Measurements from ENCODE around the gene CFAP100.

DNA sequence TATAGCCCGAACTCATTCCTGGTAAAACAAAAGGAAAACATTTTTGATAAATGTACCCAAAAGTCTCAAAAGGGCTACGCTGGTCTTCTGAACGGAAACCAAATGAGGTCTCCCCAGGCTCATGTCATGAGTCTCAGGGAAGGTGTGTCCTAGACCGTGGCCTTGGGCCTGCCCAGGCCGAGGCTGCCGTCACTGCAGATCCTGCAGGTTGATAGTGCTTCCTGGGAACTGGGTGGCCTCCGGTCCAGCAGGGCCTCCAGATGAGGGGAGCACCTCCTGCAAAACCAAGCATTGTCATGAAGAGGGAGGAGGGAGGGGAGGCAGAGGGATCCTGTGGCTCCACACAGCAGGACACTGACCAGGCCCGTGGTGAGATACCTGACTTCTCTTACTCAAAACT is 43.5 kb downstream of the CFAP100 start:
- TF ChIP-seq, protein P1, sequence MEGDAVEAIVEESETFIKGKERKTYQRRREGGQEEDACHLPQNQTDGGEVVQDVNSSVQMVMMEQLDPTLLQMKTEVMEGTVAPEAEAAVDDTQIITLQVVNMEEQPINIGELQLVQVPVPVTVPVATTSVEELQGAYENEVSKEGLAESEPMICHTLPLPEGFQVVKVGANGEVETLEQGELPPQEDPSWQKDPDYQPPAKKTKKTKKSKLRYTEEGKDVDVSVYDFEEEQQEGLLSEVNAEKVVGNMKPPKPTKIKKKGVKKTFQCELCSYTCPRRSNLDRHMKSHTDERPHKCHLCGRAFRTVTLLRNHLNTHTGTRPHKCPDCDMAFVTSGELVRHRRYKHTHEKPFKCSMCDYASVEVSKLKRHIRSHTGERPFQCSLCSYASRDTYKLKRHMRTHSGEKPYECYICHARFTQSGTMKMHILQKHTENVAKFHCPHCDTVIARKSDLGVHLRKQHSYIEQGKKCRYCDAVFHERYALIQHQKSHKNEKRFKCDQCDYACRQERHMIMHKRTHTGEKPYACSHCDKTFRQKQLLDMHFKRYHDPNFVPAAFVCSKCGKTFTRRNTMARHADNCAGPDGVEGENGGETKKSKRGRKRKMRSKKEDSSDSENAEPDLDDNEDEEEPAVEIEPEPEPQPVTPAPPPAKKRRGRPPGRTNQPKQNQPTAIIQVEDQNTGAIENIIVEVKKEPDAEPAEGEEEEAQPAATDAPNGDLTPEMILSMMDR (conservative IDR thresholded peaks at IDR 0.05; ENCODE audit: low read depth, low read length) = no peak
- TF ChIP-seq POLR2A (IDR thresholded peaks at IDR 0.05; ENCODE audit: low read depth, low read length) (no peak), RCOR1 (IDR thresholded peaks at IDR 0.05; ENCODE audit: insufficient replicate concordance, low read length) (no peak), RAD21 (IDR thresholded peaks at IDR 0.05; ENCODE audit: low read length) (no peak), RFX5 (IDR thresholded peaks at IDR 0.05; ENCODE audit: low read depth, low read length) (no peak), CEBPB (IDR thresholded peaks at IDR 0.05; ENCODE audit: low read depth, low read length) (no peak), MXI1 (IDR thresholded peaks at IDR 0.05; ENCODE audit: borderline replicate concordance, low read depth, low read length) (no peak)
- TF ChIP-seq, protein P2, sequence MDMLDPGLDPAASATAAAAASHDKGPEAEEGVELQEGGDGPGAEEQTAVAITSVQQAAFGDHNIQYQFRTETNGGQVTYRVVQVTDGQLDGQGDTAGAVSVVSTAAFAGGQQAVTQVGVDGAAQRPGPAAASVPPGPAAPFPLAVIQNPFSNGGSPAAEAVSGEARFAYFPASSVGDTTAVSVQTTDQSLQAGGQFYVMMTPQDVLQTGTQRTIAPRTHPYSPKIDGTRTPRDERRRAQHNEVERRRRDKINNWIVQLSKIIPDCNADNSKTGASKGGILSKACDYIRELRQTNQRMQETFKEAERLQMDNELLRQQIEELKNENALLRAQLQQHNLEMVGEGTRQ (IDR thresholded peaks at IDR 0.05; ENCODE audit: low read depth, low read length) = no peak
